ENCODE results near the gene WAS. TPM values are rescaled to one million over a fixed set of nuclear protein-coding genes. Genes with fewer than 3 reads are reported as not detected.

WAS gene
- total RNA-seq, 3 donors from 2014 or later (not counting 1 experiment from before 2014, with no cell fraction given): 136 to 149 (median 141) TPM

DNA sequence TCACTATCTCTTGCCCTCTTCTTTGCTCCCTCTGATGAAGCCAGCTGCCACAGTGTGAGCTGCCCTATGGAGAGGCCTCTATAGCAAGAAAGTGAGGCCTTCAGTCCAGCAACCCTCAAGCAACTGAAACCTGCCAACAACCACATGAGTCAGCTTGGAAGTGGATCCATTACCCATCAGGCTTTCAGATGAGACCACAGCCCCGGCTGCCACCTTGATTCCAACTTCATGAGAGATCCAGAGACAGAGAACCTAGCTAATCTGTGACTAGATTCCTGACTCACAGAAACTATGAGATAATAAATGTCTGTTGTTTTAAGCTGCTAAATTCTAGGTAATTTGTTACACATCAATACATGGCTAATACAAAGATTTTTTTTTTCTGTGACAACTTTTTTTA, 20.4 kb upstream of the WAS start:
- H3K9me3 ChIP-seq (ENCODE audit: control insufficient read depth, insufficient read depth, low read length): no peaks in the 10 kb centered on the region
- H3K36me3 Mint-ChIP-seq: no peaks in the 10 kb centered on the region
- no peak overlapping the region for H3K27ac Mint-ChIP-seq
- H3K9me3 Mint-ChIP-seq: no peaks in the 10 kb centered on the region
- H3K27me3 Mint-ChIP-seq (ENCODE audit: low read depth in 2 of 2): no peaks in the 10 kb centered on the region
- TF ChIP-seq, protein P1, sequence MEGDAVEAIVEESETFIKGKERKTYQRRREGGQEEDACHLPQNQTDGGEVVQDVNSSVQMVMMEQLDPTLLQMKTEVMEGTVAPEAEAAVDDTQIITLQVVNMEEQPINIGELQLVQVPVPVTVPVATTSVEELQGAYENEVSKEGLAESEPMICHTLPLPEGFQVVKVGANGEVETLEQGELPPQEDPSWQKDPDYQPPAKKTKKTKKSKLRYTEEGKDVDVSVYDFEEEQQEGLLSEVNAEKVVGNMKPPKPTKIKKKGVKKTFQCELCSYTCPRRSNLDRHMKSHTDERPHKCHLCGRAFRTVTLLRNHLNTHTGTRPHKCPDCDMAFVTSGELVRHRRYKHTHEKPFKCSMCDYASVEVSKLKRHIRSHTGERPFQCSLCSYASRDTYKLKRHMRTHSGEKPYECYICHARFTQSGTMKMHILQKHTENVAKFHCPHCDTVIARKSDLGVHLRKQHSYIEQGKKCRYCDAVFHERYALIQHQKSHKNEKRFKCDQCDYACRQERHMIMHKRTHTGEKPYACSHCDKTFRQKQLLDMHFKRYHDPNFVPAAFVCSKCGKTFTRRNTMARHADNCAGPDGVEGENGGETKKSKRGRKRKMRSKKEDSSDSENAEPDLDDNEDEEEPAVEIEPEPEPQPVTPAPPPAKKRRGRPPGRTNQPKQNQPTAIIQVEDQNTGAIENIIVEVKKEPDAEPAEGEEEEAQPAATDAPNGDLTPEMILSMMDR (IDR thresholded peaks at IDR 0.05): no peak
- H3K4me3 Mint-ChIP-seq: no peak overlapping the region
- no peak for ATAC-seq
- 100% methylated on average over 1 of the region's 1 CpG for WGBS (ENCODE audit: insufficient coverage)
- H3K27ac ChIP-seq (ENCODE audit: low read length): no peak overlapping the region
- H3K36me3 ChIP-seq (ENCODE audit: control insufficient read depth, insufficient read depth, low read length): no peaks in the 10 kb centered on the region
- H3K4me1 Mint-ChIP-seq: no peaks in the 10 kb centered on the region
- no peak for DNase-seq
- H3K27me3 ChIP-seq (ENCODE audit: control insufficient read depth, insufficient read depth, low read length): no peaks in the 10 kb centered on the region
- H3K4me3 ChIP-seq (ENCODE audit: low read length): no peak overlapping the region
- no peaks in the 10 kb centered on the region for H3K4me1 ChIP-seq (ENCODE audit: control insufficient read depth, insufficient read depth, low read length)
- intact Hi-C loops (cut with micrococcal nuclease): no loop called here

DNA sequence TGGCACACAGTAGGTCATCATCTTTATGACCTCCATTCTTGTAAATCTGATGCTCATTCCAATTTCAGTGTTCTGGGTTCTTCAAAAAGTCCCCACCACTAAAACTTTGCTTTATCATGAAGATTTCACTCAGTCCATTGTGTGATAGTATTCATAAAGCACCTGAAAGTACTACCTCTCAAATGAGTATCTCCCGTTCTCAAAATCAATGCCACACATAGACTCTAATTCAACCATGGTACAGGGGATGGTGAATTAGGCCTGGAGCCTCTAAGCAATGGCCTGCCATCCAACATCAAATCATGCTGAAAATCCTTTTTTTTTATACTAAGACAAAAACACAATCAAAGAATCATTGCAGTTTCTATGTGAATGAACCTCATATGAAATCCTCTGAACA, 19.4 kb upstream of the WAS start:
- Histone ChIP-seq H3K27me3 (ENCODE audit: control insufficient read depth, insufficient read depth, low read length) (no peaks in the 10 kb centered on the region), H3K36me3 (ENCODE audit: control insufficient read depth, insufficient read depth, low read length) (no peaks in the 10 kb centered on the region), H3K9me3 (ENCODE audit: control insufficient read depth, insufficient read depth, low read length) (no peaks in the 10 kb centered on the region), H3K27ac (ENCODE audit: low read length) (no peak overlapping the region), H3K4me1 (ENCODE audit: control insufficient read depth, insufficient read depth, low read length) (no peaks in the 10 kb centered on the region), H3K4me3 (ENCODE audit: low read length) (no peak overlapping the region)
- no peak for DNase-seq
- H3K27ac Mint-ChIP-seq: no peak overlapping the region
- H3K27me3 Mint-ChIP-seq (ENCODE audit: low read depth in 2 of 2): no peaks in the 10 kb centered on the region
- no peak for ATAC-seq
- H3K4me1 Mint-ChIP-seq: no peaks in the 10 kb centered on the region
- no peaks in the 10 kb centered on the region for H3K9me3 Mint-ChIP-seq
- no peak overlapping the region for H3K4me3 Mint-ChIP-seq
- H3K36me3 Mint-ChIP-seq: no peaks in the 10 kb centered on the region
- WGBS (ENCODE audit: insufficient coverage): no CpG with 5 or more reads among the region's 1 CpG
- intact Hi-C loops (cut with micrococcal nuclease): no loop called here
- TF ChIP-seq, protein P1 (IDR thresholded peaks at IDR 0.05): no peak

DNA sequence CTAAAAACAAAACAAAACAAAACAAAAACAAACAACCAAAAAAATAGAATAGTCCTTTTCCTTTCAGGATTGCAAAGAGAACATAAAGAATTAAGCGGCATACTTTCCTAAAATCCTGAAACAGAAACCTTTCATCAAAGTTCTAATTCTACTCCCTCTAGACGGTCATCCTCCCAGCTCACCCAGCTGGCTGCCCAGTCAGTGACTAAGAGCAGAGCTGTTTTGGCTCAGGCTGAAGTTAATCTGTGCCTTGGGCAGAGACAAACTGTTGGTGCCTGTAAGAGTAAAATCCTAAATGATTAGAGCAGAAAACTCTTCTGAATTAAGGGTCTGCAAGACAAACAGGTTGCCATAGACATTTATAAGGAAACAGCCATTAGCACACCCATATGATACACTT, 17.6 kb upstream of the WAS start:
- no peak for DNase-seq
- H3K27ac Mint-ChIP-seq: no peak overlapping the region
- no peaks in the 10 kb centered on the region for H3K9me3 ChIP-seq (ENCODE audit: control insufficient read depth, insufficient read depth, low read length)
- no peaks in the 10 kb centered on the region for H3K9me3 Mint-ChIP-seq
- no peaks in the 10 kb centered on the region for H3K4me1 Mint-ChIP-seq
- H3K27ac ChIP-seq (ENCODE audit: low read length): no peak overlapping the region
- no peaks in the 10 kb centered on the region for H3K27me3 Mint-ChIP-seq (ENCODE audit: low read depth in 2 of 2)
- no peaks in the 10 kb centered on the region for H3K36me3 Mint-ChIP-seq
- no peaks in the 10 kb centered on the region for H3K27me3 ChIP-seq (ENCODE audit: control insufficient read depth, insufficient read depth, low read length)
- no peak overlapping the region for H3K4me3 Mint-ChIP-seq
- no peak for ATAC-seq
- H3K4me3 ChIP-seq (ENCODE audit: low read length): no peak overlapping the region
- H3K4me1 ChIP-seq (ENCODE audit: control insufficient read depth, insufficient read depth, low read length): no peaks in the 10 kb centered on the region
- TF ChIP-seq, protein P1 (IDR thresholded peaks at IDR 0.05): no peak
- no peaks in the 10 kb centered on the region for H3K36me3 ChIP-seq (ENCODE audit: control insufficient read depth, insufficient read depth, low read length)
- intact Hi-C loops (cut with micrococcal nuclease): no loop called here
- WGBS (ENCODE audit: insufficient coverage): no CpG with 5 or more reads among the region's 2 CpGs

DNA sequence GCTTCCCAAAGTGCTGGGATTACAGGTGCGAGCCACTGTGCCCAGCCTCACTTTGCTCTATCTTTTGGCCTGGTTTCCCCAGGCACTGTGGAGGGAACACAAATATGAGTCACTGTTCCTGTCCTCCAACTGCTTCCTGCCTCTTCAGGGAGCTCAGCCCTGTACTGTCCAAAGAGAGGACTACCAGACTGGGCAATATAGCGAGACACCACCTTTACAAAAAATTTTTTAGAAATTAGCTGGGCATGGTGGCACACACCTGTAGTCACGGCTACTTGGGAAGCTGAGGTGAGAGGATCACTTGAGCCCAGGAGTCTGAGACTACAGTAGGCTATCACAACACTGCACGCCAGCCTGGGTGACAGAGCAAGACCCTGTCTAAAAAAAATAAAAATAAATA, 16.9 kb upstream of the WAS start:
- TF ChIP-seq, protein P1 (IDR thresholded peaks at IDR 0.05): no peak
- Histone ChIP-seq H3K36me3 (ENCODE audit: control insufficient read depth, insufficient read depth, low read length) (no peaks in the 10 kb centered on the region), H3K9me3 (ENCODE audit: control insufficient read depth, insufficient read depth, low read length) (no peaks in the 10 kb centered on the region), H3K4me1 (ENCODE audit: control insufficient read depth, insufficient read depth, low read length) (no peaks in the 10 kb centered on the region), H3K27me3 (ENCODE audit: control insufficient read depth, insufficient read depth, low read length) (no peaks in the 10 kb centered on the region), H3K4me3 (ENCODE audit: low read length) (no peak overlapping the region), H3K27ac (ENCODE audit: low read length) (no peak overlapping the region)
- 94% methylated on average over 3 of the region's 4 CpGs for WGBS (ENCODE audit: insufficient coverage)
- no peaks in the 10 kb centered on the region for H3K9me3 Mint-ChIP-seq
- no peaks in the 10 kb centered on the region for H3K27me3 Mint-ChIP-seq (ENCODE audit: low read depth in 2 of 2)
- intact Hi-C loops (cut with micrococcal nuclease): no loop called here
- H3K4me3 Mint-ChIP-seq: no peak overlapping the region
- H3K36me3 Mint-ChIP-seq: no peaks in the 10 kb centered on the region
- no peaks in the 10 kb centered on the region for H3K4me1 Mint-ChIP-seq
- DNase-seq (no peak), ATAC-seq (no peak)
- no peak overlapping the region for H3K27ac Mint-ChIP-seq
